Activated CD4-positive, alpha-beta T cell treated with anti-CD3 and anti-CD28 coated beads for 36 hours (primary cell): ENCODE data around the gene GTPBP10. TPM values are rescaled to one million over a fixed set of nuclear protein-coding genes. Genes with fewer than 3 reads are reported as not detected.

Experiments used
- ATAC-seq: fragments of 200-7000 bp; cut with Tn5 transposase; one replicate; pipeline ENCODE4 v1.10.0; 2021; ENCODE audit warnings: mild to moderate bottlenecking, moderate library complexity
- CTCF ChIA-PET: fragments of 350-600 bp; sonication (Branson Sonifier 250); formaldehyde crosslinking; loops from one replicate; lab custom pipeline; 2021; ENCODE audit warnings: antibody characterized with exemption; lab: Charles Lee
- POLR2A ChIA-PET: fragments of 350-600 bp; sonication (Branson Sonifier 250); formaldehyde crosslinking; loops from one replicate; lab custom pipeline; 2021; ENCODE audit warnings: antibody characterized with exemption, inconsistent platforms; lab: Charles Lee
- DNase-seq: peaks from one replicate; pipeline ENCODE4 v3.0.0-alpha.2; 2020
- H3K27ac Mint-ChIP-seq: one replicate; pipeline ENCODE4 v1.8.0; 2021; ENCODE audit warnings: mixed read lengths
- H3K27me3 Mint-ChIP-seq: one replicate; pipeline ENCODE4 v1.8.0; 2021; ENCODE audit warnings: mixed read lengths
- H3K36me3 Mint-ChIP-seq: one replicate; pipeline ENCODE4 v1.8.0; 2021; ENCODE audit warnings: low read depth, mixed read lengths
- H3K4me1 Mint-ChIP-seq: one replicate; pipeline ENCODE4 v1.8.0; 2021; ENCODE audit warnings: mixed read lengths
- H3K4me3 Mint-ChIP-seq: one replicate; pipeline ENCODE4 v1.8.0; 2021; ENCODE audit warnings: mild to moderate bottlenecking, moderate library complexity, mixed read lengths
- H3K9me3 Mint-ChIP-seq: one replicate; pipeline ENCODE4 v1.8.0; 2021; ENCODE audit warnings: low read depth, mixed read lengths
- intact Hi-C, 2 experiments: fragments of 100-400 bp; cut with DNase I in 1 of 2; cut with micrococcal nuclease in 1 of 2; formaldehyde crosslinking; loops; one replicate each; pipeline versions ENCODE4 v1.14.2 to v1.15.1; 2022 to 2024; cut with DNase I, micrococcal nuclease
- total RNA-seq, 2 experiments: library from RNA; stranded (reverse); gene quantifications; one replicate each; pipeline ENCODE4 v1.2.3, GENCODE V29; 2021

GTPBP10 gene, protein sequence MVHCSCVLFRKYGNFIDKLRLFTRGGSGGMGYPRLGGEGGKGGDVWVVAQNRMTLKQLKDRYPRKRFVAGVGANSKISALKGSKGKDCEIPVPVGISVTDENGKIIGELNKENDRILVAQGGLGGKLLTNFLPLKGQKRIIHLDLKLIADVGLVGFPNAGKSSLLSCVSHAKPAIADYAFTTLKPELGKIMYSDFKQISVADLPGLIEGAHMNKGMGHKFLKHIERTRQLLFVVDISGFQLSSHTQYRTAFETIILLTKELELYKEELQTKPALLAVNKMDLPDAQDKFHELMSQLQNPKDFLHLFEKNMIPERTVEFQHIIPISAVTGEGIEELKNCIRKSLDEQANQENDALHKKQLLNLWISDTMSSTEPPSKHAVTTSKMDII
- total RNA-seq, result 10 to 100 TPM; 40.8 to 42.5 TPM

DNA sequence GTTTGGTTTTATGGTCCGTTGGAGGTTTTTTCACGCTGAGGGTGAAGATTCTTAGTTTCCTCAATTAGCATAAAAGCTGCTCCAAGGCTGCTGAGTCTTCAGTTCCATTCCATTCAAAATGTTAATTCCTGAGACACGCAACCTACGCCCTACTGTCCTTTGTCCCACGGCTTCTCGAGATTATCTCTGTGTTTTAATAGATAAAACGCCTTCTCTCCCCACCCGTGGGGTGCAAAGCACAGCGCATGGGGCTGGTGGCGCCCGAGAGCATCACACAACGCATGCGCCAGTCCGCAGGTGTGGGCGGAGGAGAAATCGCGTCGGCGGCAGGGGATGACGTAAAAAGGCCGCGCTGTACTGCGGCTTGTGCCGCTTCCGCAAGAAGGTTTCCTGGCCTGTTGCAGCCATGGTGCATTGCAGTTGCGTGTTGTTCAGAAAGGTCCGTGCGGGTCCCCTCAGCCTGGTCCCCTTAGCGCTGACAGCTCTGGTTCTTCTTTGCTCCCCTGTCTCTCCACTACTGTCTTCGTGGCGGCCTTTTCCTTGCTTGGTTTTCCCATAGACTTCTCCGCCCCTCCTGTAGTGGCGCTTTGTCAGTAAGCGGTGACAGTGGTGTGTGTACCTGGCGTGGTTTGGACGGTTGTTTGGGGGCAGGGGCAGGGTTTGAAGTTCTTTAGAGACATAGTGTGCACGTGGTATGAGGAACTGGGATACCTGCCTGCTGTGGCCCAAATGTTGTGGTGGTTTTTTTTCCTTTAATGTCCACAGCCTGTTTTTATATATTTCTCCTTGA, at the start of gene GTPBP10:
TSS of gene GTPBP10 (plus strand) at position 381 of the 790 bp plus-strand sequence. CDS start at position 407, 26 bp downstream.
- Mint-ChIP-seq H3K27ac (peak within 1 kb of the TSS; percentile 94), H3K36me3 (peaks cover 25% of the 10 kb centered on the region), H3K4me1 (peaks cover 36% of the 10 kb centered on the region), H3K4me3 (peak within 1 kb of the TSS; percentile 92), H3K27me3 (no peaks in the 10 kb centered on the region), H3K9me3 (peaks cover 2% of the 10 kb centered on the region)
- intact Hi-C loops, result loop anchor here (1.0 to 10.0 kb wide), 10 partner anchors 57 to 1788 kb away; partner anchors contain the start of genes CFAP69 (in 2 of the 2), CLDN12 (in 2 of the 2), AKAP9 (in 1 of the 2) and CDK14 (in 1 of the 2)
- DNase-seq (peak; percentile 97), ATAC-seq (peak; percentile 96)
- ChIA-PET CTCF (interaction anchor here (0.6 to 2.2 kb wide), 8 partner anchors 10 to 1480 kb away, joined by 3 to 6 read pairs (median 4); no protein-coding TSS in a partner anchor), POLR2A (no interaction called here)

GRCh38 chr7:90298145-90299038, 48.1 kb upstream of the GTPBP10 start:
- H3K4me3 Mint-ChIP-seq, result no peak overlapping the region
- H3K36me3 Mint-ChIP-seq, result no peaks in the 10 kb centered on the region
- POLR2A ChIA-PET, result no interaction called here
- CTCF ChIA-PET, result interaction anchor here (0.6 to 1.8 kb wide), 3 partner anchors 18 to 1698 kb away, joined by 3 to 6 read pairs (median 4); no protein-coding TSS in a partner anchor
- peaks cover 1% of the 10 kb centered on the region for H3K9me3 Mint-ChIP-seq
- peak; percentile 94 for ATAC-seq
- no peak overlapping the region for H3K27ac Mint-ChIP-seq
- intact Hi-C loops, result loop anchor here in 1 of 2 experiments (1.0 to 5.0 kb wide), 2 partner anchors 51 to 144 kb away; partner anchors contain the start of genes CFAP69 and STEAP1
- no peaks in the 10 kb centered on the region for H3K4me1 Mint-ChIP-seq
- DNase-seq, result peak; percentile 8
- peaks cover 4% of the 10 kb centered on the region for H3K27me3 Mint-ChIP-seq

DNA sequence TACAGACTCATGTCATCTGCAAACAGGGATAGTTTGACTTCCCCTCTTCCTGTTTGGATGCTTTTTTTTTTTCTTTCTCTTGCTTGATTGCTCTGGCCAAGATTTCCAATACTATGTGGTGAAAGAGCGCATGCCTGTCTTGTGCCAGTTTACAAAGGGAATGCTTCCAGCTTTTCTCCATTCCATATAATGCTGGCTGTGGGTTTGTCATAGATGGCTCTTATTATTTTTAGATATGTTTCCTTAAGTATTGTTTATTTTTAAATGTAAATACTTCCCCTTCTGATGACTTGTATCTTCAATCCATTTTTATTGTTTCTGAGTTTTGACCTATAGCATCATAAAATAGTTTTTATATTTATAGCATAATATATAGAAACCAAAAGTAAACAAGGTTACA, 43.3 kb upstream of the GTPBP10 start:
- no peak overlapping the region for H3K27ac Mint-ChIP-seq
- ChIA-PET CTCF (interaction anchor here (0.5 to 0.6 kb wide), 2 partner anchors 150 to 1526 kb away, joined by 3 read pairs; no protein-coding TSS in a partner anchor), POLR2A (no interaction called here)
- no peaks in the 10 kb centered on the region for H3K4me1 Mint-ChIP-seq
- DNase-seq, result no peak
- no peak overlapping the region for H3K4me3 Mint-ChIP-seq
- H3K36me3 Mint-ChIP-seq, result no peaks in the 10 kb centered on the region
- no peaks in the 10 kb centered on the region for H3K9me3 Mint-ChIP-seq
- intact Hi-C loops, result no loop called here
- ATAC-seq, result no peak
- H3K27me3 Mint-ChIP-seq, result no peaks in the 10 kb centered on the region

DNA sequence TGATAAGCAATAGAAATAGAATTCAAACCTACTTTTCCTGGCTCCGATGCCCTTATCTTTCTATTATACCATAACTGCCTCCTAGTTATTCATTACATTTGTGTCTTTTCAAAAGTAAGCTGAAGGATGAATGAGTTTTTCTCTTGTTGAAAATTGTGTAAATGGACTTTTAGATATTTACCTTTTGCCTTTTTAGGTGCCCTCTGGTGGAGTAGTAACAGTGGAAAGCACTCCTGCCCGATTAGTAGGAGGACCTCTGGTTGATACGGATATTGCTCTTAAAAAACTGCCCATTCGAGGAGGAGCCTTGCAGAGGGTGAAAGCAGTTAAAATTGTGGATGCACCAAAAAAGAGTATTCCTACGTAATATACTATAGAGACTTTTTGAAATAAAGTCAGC, 36.6 kb upstream of the GTPBP10 start:
- DNase-seq, result no peak
- Mint-ChIP-seq H3K36me3 (no peaks in the 10 kb centered on the region), H3K4me1 (no peaks in the 10 kb centered on the region), H3K9me3 (no peaks in the 10 kb centered on the region), H3K27ac (no peak overlapping the region), H3K27me3 (peaks cover 3% of the 10 kb centered on the region), H3K4me3 (no peak overlapping the region)
- ChIA-PET POLR2A (no interaction called here), CTCF (interaction anchor here (0.9 to 2.0 kb wide), 2 partner anchors 118 to 266 kb away, joined by 3 to 4 read pairs; no protein-coding TSS in a partner anchor)
- intact Hi-C loops, result loop anchor here in 1 of 2 experiments (5.0 kb wide), 1 partner anchor 43 kb away; no protein-coding TSS in a partner anchor
- ATAC-seq, result no peak

DNA sequence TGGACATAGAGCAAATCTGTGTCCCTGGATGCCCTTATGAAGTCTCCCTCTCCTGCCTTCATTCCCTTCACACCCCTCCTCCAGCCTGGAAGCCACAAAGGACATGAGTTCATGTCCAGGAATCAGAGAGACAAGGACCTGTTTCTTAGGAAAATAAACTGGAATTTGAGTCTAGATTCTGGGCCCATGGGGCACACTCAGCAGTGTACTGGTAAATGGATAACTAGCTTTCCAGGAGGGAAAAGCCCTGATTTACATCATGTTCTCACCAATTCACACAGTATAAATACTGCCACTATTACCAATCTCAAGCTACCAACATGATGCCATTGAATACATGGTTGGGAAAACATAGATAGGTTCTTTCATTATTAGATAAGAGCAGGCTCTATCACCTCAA, 35.3 kb upstream of the GTPBP10 start:
- Mint-ChIP-seq H3K27ac (no peak overlapping the region), H3K27me3 (peaks cover 6% of the 10 kb centered on the region), H3K36me3 (no peaks in the 10 kb centered on the region), H3K4me3 (no peak overlapping the region), H3K9me3 (no peaks in the 10 kb centered on the region), H3K4me1 (no peaks in the 10 kb centered on the region)
- POLR2A ChIA-PET, result no interaction called here
- intact Hi-C loops, result no loop called here
- CTCF ChIA-PET, result interaction anchor here (0.9 to 2.1 kb wide), 2 partner anchors 11 to 117 kb away, joined by 3 to 9 read pairs; partner anchors contain the start of gene FAM237B
- no peak for ATAC-seq
- no peak for DNase-seq

GRCh38 chr7:90312745-90313144, 33.8 kb upstream of the GTPBP10 start:
- DNase-seq (no peak), ATAC-seq (no peak)
- CTCF ChIA-PET, result interaction anchor here (1.2 to 2.1 kb wide), 3 partner anchors 9 to 115 kb away, joined by 4 to 17 read pairs (median 9); partner anchors contain the start of gene FAM237B
- intact Hi-C loops, result loop anchor here (1.0 to 2.0 kb wide), 2 partner anchors 114 to 115 kb away; no protein-coding TSS in a partner anchor
- Mint-ChIP-seq H3K27me3 (peaks cover 14% of the 10 kb centered on the region), H3K27ac (no peak overlapping the region), H3K4me1 (no peaks in the 10 kb centered on the region), H3K4me3 (no peak overlapping the region), H3K36me3 (no peaks in the 10 kb centered on the region), H3K9me3 (no peaks in the 10 kb centered on the region)
- POLR2A ChIA-PET, result no interaction called here

GRCh38 chr7:90313907-90314306, 32.6 kb upstream of the GTPBP10 start:
- no peaks in the 10 kb centered on the region for H3K9me3 Mint-ChIP-seq
- H3K36me3 Mint-ChIP-seq, result no peaks in the 10 kb centered on the region
- no peak overlapping the region for H3K4me3 Mint-ChIP-seq
- ChIA-PET POLR2A (interaction anchor here (0.6 kb wide), 1 partner anchor 27 kb away, joined by 3 read pairs; no protein-coding TSS in a partner anchor), CTCF (no interaction called here)
- H3K27ac Mint-ChIP-seq, result no peak overlapping the region
- no peaks in the 10 kb centered on the region for H3K4me1 Mint-ChIP-seq
- intact Hi-C loops, result loop anchor here (1.0 to 2.0 kb wide), 2 partner anchors 113 kb away; no protein-coding TSS in a partner anchor
- ATAC-seq (no peak), DNase-seq (no peak)
- peaks cover 18% of the 10 kb centered on the region for H3K27me3 Mint-ChIP-seq

GRCh38 chr7:90320014-90320413, 26.5 kb upstream of the GTPBP10 start:
- H3K27me3 Mint-ChIP-seq, result peaks cover 51% of the 10 kb centered on the region
- ChIA-PET CTCF (interaction anchor here (0.6 kb wide), 1 partner anchor 179 kb away, joined by 3 read pairs; no protein-coding TSS in a partner anchor), POLR2A (interaction anchor here (0.7 kb wide), 1 partner anchor 137 kb away, joined by 3 read pairs; no protein-coding TSS in a partner anchor)
- no peak overlapping the region for H3K27ac Mint-ChIP-seq
- no peaks in the 10 kb centered on the region for H3K36me3 Mint-ChIP-seq
- intact Hi-C loops, result no loop called here
- H3K4me1 Mint-ChIP-seq, result peaks cover 8% of the 10 kb centered on the region
- no peaks in the 10 kb centered on the region for H3K9me3 Mint-ChIP-seq
- peak overlapping the region; percentile 18 for H3K4me3 Mint-ChIP-seq
- no peak for DNase-seq
- ATAC-seq, result no peak

GRCh38 chr7:90320418-90320800, 26.1 kb upstream of the GTPBP10 start:
- Mint-ChIP-seq H3K27ac (no peak overlapping the region), H3K4me1 (peaks cover 8% of the 10 kb centered on the region), H3K36me3 (no peaks in the 10 kb centered on the region), H3K9me3 (no peaks in the 10 kb centered on the region), H3K4me3 (peak overlapping the region; percentile 18), H3K27me3 (peaks cover 49% of the 10 kb centered on the region)
- intact Hi-C loops, result no loop called here
- DNase-seq (no peak), ATAC-seq (no peak)
- CTCF ChIA-PET, result interaction anchor here (2.5 kb wide), 1 partner anchor 9 kb away, joined by 9 read pairs; no protein-coding TSS in a partner anchor
- POLR2A ChIA-PET, result interaction anchor here (0.7 kb wide), 1 partner anchor 138 kb away, joined by 3 read pairs; no protein-coding TSS in a partner anchor
